Gastroesophageal sphincter (tissue), 4 donors: ENCODE measurements around the gene PANK4. TPM values are rescaled to one million over a fixed set of nuclear protein-coding genes. Genes with fewer than 3 reads are reported as not detected.

Experiments used
- ATAC-seq: fragments of 150-250 bp; one replicate; pipeline ENCODE4 v1.9.1; 2016; ENCODE audit warnings: mild to moderate bottlenecking, moderate library complexity
- H3K27ac ChIP-seq, 4 donors: fragments of 200-600 bp; sonication (generic) in 3 of 4; 1 replicate in 3 of 4; 2 replicates in 1 of 4; pipeline ENCODE4 v1.5.1; 2016 to 2019
- H3K27me3 ChIP-seq: fragments of 200-600 bp; sonication (generic); one replicate; pipeline ENCODE4 v1.5.1; 2019
- H3K36me3 ChIP-seq, 2 donors: fragments of 200-600 bp; sonication (generic); one replicate each; pipeline ENCODE4 v1.5.1; 2019; ENCODE audit warnings: control low read depth in 1 of 2
- H3K4me1 ChIP-seq, 3 donors: fragments of 200-600 bp; sonication (generic); 1 replicate in 2 of 3; 2 replicates in 1 of 3; pipeline ENCODE4 v1.5.1; 2016 to 2019; ENCODE audit warnings: control low read depth in 2 of 3
- H3K4me3 ChIP-seq, 2 donors: fragments of 200-600 bp; sonication (generic); one replicate each; pipeline ENCODE4 v1.5.1; 2019; ENCODE audit warnings: mild to moderate bottlenecking in 1 of 2, moderate library complexity in 1 of 2
- H3K9me3 ChIP-seq, 3 donors: fragments of 200-600 bp; sonication (generic); one replicate each; pipeline ENCODE4 v1.5.1; 2017 to 2019; ENCODE audit warnings: control low read depth in 2 of 3
- EP300 ChIP-seq: sonication (generic); formaldehyde crosslinking; IDR thresholded peaks from one replicate; pipeline ENCODE4 v1.6.1; 2017; ENCODE audit warnings: antibody characterized with exemption, mild to moderate bottlenecking
- POLR2A ChIP-seq, 2 donors: fragments of 450-650 bp; IDR thresholded peaks; one replicate each; pipeline ENCODE4 v1.6.1; 2017; ENCODE audit warnings: antibody characterized with exemption in 2 of 2, mild to moderate bottlenecking in 2 of 2, moderate library complexity in 1 of 2
- POLR2AphosphoS5 ChIP-seq: sonication (generic); formaldehyde crosslinking; IDR thresholded peaks from one replicate; pipeline ENCODE4 v1.6.1; 2017; ENCODE audit warnings: antibody characterized with exemption
- WGBS, 2 donors: methylation state at CpG; one replicate each; pipeline ENCODE4 v1.1.5; 2018; ENCODE audit warnings: low coverage in 1 of 2; 5-methylcytosine and 5-hydroxymethylcytosine counted together
- total RNA-seq, 4 donors: library from RNA; depleted of rRNA; stranded (reverse); fragments of >200 nt; gene quantifications; one replicate each; pipeline ENCODE4 v1.1.0, GENCODE V29; 2016
- TF ChIP-seq, protein P1 (sequence below), 4 experiments: fragments of 200-600 bp in 2 of 4; fragments of 450-650 bp in 2 of 4; sonication (generic) in 1 of 4; IDR thresholded peaks; one replicate each; pipeline ENCODE4 v1.5.1; 2017 to 2019; ENCODE audit warnings: antibody characterized with exemption in 4 of 4, mild to moderate bottlenecking in 2 of 4, moderate library complexity in 2 of 4

Gene PANK4
- total RNA-seq, 4 donors from 2014 or later: 32.6 to 46.8 (median 34.0) TPM

DNA sequence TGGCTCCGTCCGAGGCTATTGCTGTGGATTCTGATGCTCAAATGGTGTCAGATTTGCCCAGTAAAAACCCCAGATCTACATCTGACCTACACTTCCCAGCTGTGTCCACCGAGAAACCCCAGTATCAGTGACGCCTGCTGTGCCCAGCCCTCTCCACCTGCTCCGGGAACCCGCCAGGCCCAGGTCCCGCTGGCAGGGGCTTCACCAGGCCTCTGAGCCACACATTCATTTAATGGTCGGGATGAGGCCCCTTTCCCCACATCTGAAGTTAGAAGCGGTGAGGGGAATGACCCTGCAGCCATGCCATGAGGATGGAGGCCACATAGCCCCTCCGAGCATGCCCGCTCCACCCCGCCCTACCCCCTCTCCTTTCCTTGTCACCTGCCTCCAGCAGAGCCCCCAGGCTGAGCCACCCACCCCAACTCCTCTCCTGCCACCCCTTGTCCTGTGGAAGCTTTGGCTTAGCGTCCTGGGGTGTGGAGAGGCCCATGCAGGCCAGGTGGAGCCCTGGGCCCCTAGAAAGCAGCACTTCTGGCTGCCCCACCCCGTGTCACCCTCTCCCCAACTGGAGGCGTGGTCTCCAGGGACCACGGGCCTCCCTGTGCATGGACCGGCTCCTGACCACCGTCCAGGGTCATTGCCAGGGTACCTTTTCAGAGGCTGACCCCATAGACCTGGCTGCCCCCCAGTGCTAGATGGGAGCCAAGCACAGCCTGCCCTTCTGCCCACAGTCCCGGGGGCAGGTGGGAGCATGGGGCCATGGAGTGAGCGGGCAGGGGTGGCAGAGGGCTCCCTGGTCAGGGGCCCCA, 37.8 kb upstream of the PANK4 start:
- no peak overlapping the region for H3K27ac ChIP-seq
- TF ChIP-seq EP300 (no peak), POLR2A (IDR thresholded peaks at IDR 0.05) (no peak), POLR2AphosphoS5 (no peak)
- TF ChIP-seq, protein P1, sequence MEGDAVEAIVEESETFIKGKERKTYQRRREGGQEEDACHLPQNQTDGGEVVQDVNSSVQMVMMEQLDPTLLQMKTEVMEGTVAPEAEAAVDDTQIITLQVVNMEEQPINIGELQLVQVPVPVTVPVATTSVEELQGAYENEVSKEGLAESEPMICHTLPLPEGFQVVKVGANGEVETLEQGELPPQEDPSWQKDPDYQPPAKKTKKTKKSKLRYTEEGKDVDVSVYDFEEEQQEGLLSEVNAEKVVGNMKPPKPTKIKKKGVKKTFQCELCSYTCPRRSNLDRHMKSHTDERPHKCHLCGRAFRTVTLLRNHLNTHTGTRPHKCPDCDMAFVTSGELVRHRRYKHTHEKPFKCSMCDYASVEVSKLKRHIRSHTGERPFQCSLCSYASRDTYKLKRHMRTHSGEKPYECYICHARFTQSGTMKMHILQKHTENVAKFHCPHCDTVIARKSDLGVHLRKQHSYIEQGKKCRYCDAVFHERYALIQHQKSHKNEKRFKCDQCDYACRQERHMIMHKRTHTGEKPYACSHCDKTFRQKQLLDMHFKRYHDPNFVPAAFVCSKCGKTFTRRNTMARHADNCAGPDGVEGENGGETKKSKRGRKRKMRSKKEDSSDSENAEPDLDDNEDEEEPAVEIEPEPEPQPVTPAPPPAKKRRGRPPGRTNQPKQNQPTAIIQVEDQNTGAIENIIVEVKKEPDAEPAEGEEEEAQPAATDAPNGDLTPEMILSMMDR (IDR thresholded peaks at IDR 0.05): no peak
- H3K9me3 ChIP-seq: no peaks in the 10 kb centered on the region
- 72% methylated on average over 11 of the region's 20 CpGs; no CpG with 5 or more reads in 1 of the 2 donors for WGBS, 2 donors
- ATAC-seq: no peak
- peaks cover 0 to 45% of the 10 kb centered on the region in 2 donors for H3K36me3 ChIP-seq
- H3K27me3 ChIP-seq: peaks cover 35% of the 10 kb centered on the region
- no peak overlapping the region for H3K4me3 ChIP-seq
- peaks cover 0 to 16% (median 0%) of the 10 kb centered on the region in 3 donors for H3K4me1 ChIP-seq

GRCh38 chr1:2563205-2563604, 36.8 kb upstream of the PANK4 start:
- Histone ChIP-seq H3K4me3 (no peak overlapping the region), H3K27me3 (peaks cover 31% of the 10 kb centered on the region), H3K36me3 (peaks cover 0 to 55% of the 10 kb centered on the region in 2 donors), H3K27ac (no peak overlapping the region), H3K9me3 (no peaks in the 10 kb centered on the region), H3K4me1 (peaks cover 0 to 26% (median 0%) of the 10 kb centered on the region in 3 donors)
- TF ChIP-seq EP300 (no peak), POLR2AphosphoS5 (no peak), POLR2A (IDR thresholded peaks at IDR 0.05) (no peak)
- TF ChIP-seq, protein P1 (IDR thresholded peaks at IDR 0.05): no peak
- no CpG with 5 or more reads among the region's 18 CpGs for WGBS, 2 donors
- ATAC-seq: no peak

DNA sequence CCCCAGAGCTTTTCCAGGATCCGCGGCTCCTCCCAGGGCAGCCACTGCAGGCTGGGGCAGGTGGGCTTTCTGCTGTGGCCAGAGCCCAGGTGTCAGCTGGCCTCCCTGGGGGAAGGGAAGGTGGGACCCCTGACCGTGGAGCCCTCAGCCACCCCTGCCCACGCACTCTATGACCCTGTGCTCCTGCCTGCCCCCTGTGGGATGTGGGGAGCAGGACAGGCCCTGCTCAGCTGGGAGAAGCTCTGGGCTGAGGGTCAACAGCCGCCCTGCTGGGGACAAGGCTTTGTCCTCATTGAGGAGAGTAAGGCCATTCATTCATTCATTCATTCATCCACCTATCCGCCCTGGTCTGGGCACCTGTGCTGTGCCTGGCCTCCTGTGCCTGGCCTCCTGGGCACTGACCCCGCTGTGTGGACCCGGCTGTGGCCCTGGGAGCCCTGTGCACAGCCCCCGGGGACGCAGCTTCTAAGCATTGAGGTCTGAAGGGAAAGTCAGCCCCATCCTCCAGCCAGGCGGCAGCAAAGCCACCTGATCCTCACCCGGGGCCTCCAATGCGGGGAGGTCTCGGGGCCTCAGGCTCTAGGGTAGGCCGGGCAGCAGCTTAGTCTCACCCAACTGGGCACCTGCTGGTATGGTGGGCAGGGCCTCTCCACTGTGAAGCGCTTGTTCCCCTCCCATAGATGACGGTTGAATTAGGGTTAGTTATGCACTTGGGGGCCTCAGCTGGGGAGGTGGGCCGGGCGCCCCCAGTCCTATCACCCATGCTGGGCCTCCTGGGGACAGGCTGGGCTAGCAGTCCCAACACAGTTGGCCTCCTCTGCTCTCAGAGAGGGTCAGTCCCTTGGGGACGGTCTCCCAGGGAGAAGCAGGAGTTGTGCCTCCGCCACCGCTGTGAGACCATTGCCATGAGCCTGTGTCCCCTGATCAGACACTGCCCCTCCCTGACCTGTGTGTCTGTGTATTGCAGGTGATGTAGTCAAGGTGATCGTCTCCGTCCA, 35.8 kb upstream of the PANK4 start:
- no peak for ATAC-seq
- 100% methylated on average over 2 of the region's 24 CpGs; no CpG with 5 or more reads in 1 of the 2 donors for WGBS, 2 donors
- Histone ChIP-seq H3K9me3 (no peaks in the 10 kb centered on the region), H3K4me1 (peaks cover 0 to 36% (median 6%) of the 10 kb centered on the region in 3 donors), H3K36me3 (peaks cover 0 to 58% of the 10 kb centered on the region in 2 donors), H3K27me3 (peaks cover 25% of the 10 kb centered on the region), H3K4me3 (no peak overlapping the region), H3K27ac (no peak overlapping the region)
- TF ChIP-seq EP300: no peak
- TF ChIP-seq, protein P1 (IDR thresholded peaks at IDR 0.05): peak in 1 of 4 experiments; percentile 28

DNA sequence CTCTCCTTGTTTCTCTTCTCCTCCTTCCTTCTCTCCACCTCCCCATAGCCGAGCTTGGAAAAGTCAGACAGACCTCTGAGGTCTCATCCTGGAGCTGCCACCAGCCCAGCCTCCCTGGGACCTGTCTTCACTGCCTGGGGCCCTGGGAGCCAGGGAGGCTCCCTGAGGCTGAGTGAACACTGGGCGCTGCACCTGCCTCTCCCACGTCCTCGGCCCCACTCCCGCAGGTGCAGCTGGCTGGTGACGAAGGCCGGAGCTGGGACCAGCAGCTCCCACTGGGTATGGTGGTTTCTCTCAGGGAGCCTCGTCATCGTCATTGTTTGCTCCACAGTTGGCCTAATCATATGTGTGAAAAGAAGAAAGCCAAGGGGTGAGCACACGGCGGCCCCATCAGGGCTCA, 35.0 kb upstream of the PANK4 start:
- H3K36me3 ChIP-seq: peaks cover 0 to 58% of the 10 kb centered on the region in 2 donors
- peaks cover 0 to 43% (median 11%) of the 10 kb centered on the region in 3 donors for H3K4me1 ChIP-seq
- no peaks in the 10 kb centered on the region for H3K9me3 ChIP-seq
- no CpG with 5 or more reads among the region's 11 CpGs for WGBS, 2 donors
- no peak for TF ChIP-seq POLR2A (IDR thresholded peaks at IDR 0.05)
- TF ChIP-seq, protein P1 (IDR thresholded peaks at IDR 0.05): no peak
- no peak for TF ChIP-seq POLR2AphosphoS5
- TF ChIP-seq EP300: no peak
- H3K27ac ChIP-seq: no peak overlapping the region
- ATAC-seq: no peak
- peaks cover 18% of the 10 kb centered on the region for H3K27me3 ChIP-seq
- H3K4me3 ChIP-seq: no peak overlapping the region
